Epithelial cell of prostate (primary cell): ENCODE data around the gene TRIM29.

Experiments
- DNase-seq: peaks from one replicate; pipeline ENCODE4 v3.0.0-alpha.2; 2011; ENCODE audit warnings: low read depth, low spot score
- H3K27ac ChIP-seq: fragments of 450-650 bp; 2 replicates; pipeline ENCODE4 v1.5.1; 2017; ENCODE audit warnings: mild to moderate bottlenecking

Gene TRIM29

DNA sequence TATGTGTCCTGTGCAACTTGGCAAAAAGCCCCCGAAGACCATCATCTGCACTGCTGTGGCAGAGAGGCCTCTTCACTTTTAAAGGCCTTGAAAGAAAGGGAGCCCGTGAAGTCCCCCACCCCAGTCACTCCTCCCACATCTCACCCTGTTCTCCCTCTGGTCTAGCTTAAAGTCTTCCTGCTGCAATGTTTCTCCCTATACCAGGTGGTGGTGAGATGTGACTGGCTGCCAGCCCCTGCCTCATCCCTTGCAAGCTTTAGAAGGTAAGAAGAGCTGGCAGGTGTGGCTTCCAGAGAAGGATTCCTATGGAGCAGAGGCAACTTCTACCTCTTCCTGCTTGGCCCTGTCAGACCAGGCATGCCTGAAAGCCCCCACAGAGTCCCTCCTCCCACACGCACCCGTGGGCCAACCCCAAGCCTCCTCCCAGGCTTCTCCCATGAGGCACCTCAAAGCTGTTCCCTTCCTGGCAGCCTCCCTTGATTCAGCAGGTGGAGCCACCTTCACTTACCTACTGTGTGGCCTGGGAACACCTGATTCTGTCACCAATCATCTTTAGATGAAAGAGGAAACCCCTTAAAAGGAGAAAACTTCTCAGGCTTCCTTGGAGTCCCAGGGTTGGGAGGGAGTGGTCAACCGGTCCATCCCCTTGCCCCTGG lies 4.0 kb upstream of the TRIM29 start:
- no peak overlapping the region for H3K27ac ChIP-seq
- no peak for DNase-seq

DNA sequence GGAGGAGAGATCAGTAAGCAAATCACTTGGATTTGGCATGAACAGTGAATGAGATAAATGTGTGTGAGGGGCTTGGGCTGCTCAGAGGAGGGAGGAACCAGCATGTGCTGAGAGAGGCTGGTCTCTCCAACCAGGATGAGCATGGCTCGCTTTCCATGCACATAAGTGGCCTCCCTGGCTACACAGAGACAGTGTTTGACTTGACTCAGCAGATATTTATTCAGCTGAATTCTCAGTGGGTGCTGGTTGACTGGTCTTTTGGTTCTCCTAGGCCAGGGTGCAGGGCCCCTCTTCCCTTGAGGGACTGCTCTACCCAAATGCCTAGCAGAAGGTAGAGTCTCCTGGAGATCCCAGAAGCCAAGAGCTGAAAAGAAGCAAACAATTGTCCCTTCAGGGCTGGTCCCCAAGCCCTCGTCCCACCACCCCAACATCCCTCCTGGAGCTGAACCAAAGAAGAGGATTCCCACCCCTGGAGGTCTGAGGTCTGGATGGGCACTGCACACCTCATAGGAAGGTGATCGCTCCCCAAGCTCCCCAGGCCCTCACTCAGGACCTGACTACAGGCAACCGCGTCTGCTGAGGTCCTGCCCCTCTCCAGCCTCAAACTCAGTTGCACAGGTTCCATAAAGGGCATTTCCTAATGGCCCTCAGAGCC lies 3.3 kb upstream of the TRIM29 start:
- H3K27ac ChIP-seq, result no peak overlapping the region
- no peak for DNase-seq

DNA sequence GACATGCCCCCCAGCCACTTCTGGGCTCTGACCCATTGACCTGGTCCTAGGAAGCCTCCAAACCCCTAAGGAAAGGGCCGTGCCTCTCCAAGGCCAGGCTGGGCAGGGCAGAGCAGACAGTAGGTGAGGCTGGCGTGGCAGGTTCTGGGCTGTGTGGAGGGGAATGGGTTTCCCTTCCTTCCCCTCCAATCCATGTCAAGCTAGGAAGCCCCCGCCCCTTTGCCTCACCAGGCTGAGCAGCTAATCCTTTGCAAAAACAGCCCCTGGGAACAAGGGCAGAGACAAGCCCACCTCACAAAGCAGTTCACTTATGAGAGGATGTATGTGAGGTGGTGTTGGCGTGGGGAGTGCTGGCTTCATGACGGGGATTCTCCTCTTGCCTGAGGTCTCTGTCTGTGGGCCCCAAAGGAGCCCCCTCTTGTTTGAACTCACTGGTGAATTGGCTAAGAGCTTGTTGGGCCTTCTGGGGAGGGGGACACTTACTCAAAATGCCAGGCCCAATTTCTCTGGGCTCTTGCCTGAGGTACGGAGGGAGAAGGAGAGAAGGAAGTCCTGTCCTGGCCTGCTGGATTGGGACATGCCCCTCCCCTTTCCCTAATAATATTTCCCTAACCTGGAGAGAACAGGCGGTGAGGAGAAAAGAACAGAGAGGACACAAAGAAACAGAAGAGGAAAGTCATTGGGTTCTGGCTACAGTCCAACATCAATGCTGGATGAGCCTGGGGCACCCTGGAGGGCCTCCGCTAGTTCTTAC lies 1.6 kb upstream of the TRIM29 start:
- DNase-seq, result no peak
- H3K27ac ChIP-seq, result no peak overlapping the region

DNA sequence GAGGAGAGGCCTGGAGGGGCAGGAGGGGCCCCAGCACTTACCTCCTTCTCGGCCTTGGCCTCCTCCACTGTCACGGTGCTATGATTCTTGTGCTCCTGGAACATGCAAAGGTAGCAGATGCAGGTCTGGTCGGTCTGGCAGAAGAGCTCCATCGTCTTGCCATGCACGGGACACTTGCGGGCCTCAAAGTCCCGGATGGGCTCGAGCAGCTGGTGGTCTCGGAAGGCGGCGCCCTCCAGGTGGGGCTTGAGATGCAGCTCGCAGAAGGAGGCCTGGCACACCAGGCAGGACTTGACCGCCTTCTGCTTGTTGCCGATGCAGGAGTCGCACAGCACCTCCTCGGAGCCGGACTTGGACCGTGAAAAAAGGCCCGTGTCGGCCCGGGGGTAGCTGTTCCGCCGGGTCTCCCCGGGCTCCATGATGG lies 714 bp downstream of the TRIM29 start:
- no peak for DNase-seq
- peak overlapping the region; percentile 95 for H3K27ac ChIP-seq

DNA sequence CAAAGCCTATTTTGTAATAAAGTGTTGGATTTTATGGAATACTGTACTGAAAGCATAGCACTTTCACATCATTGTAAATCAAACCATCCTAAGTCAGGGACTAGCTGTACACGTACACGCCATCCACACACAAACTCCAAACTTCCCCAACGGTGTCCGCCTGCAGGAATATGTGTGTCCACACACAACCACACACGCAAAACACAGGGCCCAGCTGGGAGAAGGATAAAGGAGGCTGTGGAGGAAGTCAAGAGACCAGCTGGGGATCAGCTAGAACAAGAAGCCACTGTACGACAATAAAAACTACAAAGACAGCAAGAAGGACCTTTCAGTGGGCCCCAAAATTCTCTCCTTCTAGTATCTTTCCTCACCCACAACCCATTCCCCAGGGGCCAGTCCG lies 1.6 kb downstream of the TRIM29 start:
- H3K27ac ChIP-seq, result peak overlapping the region; percentile 95
- no peak for DNase-seq

DNA sequence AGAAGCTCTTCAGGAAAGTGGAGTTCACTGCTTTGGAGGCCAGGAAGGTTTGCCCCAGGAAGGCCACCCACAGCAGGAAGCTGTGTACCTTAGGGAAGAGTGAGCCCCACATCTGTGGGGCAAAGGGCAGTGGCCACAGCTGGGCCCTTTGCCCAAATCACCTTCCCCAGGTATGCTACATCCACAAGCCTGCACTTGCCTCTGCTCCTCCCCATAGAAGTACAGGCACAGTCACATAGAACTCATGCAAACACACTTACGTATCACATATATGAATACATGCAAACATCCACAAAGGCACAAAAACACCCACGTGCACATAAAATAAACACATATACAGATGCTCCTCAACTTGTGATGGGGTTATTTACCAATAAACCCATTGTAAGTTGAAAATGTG lies 2.1 kb downstream of the TRIM29 start:
- peak overlapping the region; percentile 95 for H3K27ac ChIP-seq
- no peak for DNase-seq

DNA sequence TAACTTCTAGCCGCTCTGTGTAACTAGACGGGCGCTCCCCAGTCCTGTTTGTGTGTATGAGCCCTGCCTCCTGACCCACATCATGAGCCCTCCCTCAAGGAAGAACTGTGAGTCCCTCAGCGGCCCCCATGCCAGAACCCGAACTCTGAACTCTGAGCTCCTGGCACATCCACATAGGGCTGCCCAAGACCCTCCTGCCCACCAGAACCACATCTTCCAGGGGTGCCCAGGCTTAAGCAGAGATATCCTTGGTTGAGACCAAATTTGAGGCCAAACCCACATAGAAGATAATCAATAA lies 3.0 kb downstream of the TRIM29 start:
- DNase-seq, result no peak
- peak overlapping the region; percentile 95 for H3K27ac ChIP-seq

DNA sequence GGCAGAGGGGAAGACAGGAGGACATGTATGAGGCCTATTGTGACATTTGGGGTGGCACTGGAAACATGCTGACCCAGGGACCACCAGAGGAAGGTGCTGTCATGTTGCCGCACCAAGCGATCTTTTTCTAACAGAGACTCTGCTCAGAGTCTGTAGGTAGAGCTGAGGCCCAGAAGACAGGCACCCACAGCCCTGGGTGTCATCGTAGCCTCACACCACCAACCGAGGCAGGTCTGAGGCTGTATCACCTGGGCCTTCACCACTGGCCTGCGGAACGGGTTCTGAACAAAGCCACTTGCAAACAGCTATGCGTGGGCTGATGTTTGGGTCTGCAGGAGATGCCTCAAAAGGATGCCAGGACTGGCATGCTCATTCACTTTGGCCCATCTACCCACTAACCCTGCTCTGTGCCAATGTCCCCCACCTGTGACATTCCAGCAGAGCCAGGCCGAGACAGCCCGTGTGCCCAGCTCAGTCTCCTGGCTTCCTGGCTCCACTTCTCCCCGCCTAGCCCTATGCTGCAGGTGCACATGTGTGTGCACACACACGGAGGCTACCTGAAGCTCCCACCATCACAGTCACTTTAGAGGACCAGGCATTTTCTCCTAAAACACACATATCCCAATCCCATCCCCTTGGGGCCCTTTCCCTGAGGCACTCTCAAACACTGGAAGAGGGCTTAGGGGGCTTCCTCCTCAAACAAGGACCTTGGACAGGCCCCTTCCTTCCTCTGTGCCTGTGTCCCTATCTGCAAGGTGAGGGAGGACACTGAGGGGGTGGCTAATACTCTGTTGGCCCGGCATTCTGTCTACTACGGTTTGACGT lies 3.6 kb downstream of the TRIM29 start:
- DNase-seq, result no peak
- H3K27ac ChIP-seq, result peak overlapping the region; percentile 95

DNA sequence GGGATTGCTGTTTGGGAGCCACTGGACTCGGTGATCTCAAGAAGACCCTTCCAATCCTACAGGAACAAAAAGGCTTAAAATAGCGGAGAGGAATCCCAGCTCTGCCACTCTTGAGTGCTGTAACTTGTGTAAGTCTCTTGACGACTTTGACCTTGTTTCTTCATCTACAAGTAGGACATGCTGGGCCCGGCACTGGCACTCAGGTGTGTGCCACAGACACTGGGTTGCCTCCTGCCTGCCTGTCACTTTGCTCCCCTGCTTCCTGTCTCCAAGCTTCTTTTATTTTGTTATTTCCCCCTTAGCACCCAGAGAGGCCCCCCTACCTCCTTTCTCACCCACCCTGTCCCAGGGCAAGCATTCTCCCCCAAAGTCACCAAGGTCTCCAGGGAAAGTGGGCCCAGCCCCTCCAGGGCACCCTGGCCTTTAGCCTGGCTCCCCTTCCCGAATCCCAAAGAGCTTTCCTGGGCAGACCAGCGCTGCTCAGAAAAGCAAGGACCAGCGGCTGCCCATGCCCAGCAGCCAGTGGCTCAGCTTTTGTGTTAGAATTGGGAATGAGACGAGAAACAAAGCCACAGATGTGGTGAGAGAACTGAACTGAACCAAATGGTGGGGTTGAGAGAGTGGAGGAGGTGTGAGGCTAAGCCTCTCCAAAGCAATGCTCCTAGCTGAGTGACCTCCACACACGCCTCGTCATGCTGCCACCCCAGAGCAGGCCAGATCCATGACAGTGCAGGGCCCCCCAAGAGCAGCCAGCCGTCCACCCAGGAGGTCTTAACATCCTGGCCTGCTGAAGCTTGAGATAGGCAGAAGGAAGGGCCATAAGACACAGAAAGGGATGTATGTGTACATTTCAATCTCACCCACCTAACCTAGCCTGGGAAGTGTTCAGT lies 4.5 kb downstream of the TRIM29 start:
- no peak for DNase-seq
- H3K27ac ChIP-seq, result peak overlapping the region; percentile 95

DNA sequence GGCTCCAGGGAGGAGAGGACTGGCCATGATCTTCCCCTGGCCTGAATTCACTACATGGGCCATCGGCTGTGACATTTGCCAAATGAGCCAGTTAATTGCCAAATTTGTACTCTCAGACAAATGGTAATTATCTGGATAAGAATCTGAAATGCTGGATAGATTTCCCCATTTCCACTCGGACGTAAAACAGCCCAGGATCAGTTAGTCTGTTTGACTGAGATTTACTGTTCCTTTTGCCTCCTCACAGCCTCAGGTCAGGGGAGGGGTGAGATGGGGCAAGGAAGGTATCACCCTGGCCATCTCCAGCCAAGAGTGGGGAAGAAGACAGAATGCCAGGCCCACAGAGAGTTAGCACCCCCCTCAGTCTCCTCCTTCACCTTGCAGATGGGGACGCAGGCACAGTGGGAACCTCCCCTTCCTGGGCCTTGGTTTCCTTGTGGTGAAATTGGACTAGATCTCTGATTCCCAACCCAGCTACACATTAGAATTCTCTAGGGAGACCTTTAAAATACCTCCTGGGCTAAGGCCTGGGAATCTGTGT lies 5.2 kb downstream of the TRIM29 start:
- peak overlapping the region; percentile 95 for H3K27ac ChIP-seq
- DNase-seq, result no peak

DNA sequence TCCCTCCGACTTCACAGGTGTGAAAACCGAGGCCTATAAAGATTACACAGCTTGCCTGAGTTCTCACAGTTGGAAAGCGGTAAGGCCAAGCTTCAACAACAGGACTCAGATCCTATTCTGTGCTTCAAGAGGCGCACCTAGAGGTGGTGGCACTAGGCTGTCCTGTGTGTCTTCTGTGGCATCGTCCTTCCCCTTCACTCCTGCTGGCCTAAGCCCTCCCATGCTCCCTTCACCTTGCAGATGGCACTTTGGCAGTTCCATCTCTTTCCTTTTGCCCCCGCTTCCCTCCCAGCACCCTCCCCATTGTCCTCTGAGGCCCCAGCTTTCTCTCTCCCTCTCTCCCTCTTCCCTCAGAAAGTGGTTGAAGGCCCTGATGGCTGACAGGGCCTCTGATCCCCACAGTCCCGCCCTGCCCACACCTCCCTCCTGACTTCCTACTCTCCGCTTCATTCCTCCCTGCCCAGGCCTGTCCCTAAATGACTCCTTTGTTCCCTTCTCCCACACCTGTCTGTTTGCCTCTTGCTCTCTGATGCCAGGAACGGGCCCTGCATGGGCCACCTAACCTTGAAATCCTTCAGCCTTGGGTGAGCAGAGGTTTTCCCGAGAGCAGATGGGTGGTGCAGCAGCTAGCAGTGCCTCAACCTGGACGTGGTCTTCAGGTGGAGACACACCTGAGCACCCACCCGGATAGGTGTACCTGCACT lies 5.8 kb downstream of the TRIM29 start:
- H3K27ac ChIP-seq, result peak overlapping the region; percentile 95
- DNase-seq, result no peak

DNA sequence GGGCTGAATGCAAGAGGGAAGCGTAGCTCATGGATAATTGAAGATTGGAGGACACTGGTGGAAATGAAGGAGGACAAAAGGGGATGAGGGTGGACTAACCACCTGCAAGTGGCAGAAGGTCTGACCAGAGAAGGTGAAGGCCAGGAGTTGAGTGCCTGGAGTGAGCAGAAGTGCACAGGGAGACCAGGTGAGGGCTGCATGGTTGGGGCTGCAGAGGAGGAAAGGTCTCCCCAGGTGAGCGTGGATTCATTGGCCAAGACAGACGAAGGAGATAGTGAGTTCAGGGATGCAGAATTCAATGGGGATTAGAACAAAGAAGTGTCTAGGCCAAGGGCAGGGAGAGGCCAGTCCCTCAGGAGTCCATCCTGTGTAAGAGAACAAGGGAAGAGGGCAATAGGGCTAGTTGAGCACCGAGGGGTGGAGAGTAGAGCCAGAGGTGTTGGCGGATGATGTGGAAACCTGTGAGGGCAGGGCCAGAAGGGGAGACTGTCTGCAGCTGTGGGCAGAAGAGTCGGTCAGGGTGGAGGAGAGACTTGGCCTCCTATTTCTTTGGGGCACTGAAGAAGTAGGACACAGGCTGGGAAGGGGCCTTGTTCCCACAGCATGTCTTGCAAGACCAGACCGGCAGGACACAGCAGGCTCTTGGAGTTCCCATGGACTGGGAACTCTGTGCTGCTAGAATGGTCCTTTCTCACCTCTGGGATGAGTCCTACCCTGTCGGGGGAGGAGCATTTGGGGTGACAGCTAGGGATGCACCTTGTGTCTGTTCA lies 6.7 kb downstream of the TRIM29 start:
- DNase-seq, result no peak
- H3K27ac ChIP-seq, result peak overlapping the region; percentile 95

DNA sequence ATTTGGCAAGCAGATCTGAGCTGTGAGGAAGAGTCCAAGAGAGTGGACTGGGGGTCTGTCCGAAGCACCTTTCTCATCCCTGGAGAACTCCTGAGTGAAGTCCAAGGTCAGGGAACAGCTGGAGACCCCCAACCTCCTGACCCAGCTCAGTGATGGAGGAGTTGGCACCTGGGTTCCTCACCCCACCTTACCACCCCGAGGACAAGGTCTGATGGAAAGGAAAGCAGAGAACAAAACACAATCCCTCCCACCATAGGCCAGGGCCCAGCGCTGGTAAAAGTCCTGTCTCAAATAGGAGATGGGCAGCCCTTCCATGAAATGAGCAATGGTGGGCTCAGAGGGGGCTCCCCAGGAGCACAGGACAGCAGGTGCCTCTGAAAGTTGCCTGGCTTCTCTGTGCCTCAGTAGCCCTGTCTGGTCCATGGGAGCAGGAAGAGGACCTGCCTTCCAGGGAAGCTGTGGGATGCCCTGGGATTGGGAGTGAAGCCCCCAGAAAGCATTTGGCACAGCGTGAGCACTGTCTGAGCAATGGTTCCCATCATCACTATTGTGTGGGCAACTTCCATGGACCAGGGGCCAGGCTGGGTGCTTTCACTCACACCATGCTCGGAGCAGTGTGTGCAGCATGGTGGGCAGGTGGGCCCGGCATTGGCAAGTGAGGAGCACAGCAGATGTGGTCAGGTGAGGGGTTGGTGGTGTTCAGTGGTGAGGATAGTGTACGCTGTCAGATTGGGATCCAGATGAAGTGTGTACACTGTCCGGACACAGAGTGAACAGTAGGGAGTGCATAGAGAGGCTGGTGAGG lies 7.5 kb downstream of the TRIM29 start:
- DNase-seq, result no peak
- peak overlapping the region; percentile 95 for H3K27ac ChIP-seq

DNA sequence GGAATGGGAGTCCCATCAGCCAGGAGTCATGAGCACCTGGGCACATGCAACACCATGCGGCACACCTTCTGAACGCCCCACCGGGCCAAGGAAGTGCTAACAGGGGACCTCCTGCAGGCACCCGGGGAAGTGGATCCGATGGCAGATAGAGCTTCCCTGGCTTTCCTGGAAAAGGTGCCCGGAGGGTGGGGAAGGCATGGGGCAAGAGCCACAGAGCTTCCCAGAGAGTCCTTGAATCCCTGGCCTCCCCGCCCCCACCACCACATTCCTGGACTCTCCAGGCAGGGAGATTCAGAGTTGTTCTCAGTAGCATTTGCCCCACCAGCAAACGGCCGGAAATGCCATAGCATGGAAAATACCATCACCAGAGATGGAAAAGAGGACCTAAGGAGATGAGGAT lies 8.3 kb downstream of the TRIM29 start:
- H3K27ac ChIP-seq, result peak overlapping the region; percentile 95
- DNase-seq, result no peak

DNA sequence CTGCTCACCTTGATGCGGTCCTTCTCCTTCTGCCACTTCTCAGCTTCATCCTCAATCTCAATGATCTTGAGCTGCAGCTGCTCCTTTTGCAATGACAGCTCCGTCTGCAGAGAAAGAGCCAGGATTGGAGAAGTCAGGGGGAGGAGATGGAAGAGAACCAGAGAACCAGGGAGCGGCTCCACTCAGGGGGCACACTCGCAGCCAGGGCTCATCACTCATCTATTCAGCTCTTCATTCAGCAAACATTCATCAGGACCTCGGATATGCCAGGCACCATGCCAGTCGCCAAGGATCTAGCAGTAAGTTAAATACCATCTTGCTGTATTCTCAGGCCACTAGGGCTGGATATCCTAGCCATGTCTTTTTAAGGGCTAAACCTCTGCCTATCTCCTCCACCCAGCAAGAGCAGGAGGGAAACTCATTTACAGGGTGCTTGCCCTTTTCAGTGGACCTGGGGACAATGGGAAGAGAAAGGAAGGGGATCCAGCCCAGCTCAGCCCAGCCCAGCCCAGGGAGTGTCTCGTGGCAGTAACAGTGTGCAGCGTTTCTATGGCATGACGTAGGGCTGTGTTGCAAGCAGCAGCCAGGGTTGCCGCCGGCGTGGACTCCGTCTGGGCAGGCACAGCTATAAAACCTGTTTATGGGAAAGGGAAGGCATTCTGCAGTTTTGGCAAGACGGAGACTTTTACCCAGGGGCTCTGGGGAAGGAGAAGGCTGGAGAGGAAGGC lies 9.4 kb downstream of the TRIM29 start:
- H3K27ac ChIP-seq, result peak overlapping the region; percentile 95
- DNase-seq, result peak; percentile 90

DNA sequence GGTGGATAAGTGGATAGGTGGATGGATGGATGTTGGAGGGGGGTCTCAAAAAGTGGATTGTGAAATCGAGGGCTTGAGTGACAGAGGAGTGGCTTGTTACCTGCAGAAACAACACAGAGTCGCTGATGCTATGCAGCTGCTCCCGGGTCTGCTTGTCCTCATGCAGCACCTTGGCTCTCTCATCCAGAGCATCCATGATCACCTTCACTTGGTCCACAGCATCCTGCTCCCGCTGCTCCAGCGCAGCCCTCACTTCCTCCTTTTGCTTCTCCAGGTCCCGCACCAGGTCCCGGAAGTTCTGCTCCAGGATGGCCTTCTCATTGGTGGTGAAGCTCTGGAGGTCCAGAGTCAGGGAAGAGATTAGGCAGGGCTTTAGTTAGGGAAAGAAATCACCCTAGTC lies 10.7 kb downstream of the TRIM29 start:
- DNase-seq, result no peak
- peak overlapping the region; percentile 95 for H3K27ac ChIP-seq

DNA sequence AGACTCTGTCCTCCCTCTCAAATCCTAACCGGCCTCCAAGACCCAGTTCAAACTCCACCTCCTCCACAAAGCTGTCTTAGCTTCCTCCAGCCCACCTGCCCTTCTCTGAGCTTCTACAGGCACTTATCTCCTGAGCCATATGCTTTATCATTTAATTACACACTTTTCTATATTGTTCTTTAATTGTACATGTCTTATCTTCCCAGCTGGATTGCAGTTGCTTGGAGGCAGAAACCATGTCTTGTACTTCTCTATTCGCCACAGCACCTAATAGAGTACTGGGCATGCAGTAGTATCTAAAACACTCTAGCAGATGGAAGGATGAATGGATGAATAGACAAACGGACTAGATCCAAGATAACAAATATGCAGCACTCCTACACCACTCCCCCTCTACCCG lies 11.3 kb downstream of the TRIM29 start:
- peak overlapping the region; percentile 97 for H3K27ac ChIP-seq
- DNase-seq, result no peak
